Panc1 (cell line): ENCODE results near the gene CREB3L1.

Source experiments
- CTCF ChIP-seq: fragments of 450-650 bp; IDR thresholded peaks from 2 replicates; pipeline ENCODE4 v1.5.1; 2017; ENCODE audit warnings: mild to moderate bottlenecking
- REST ChIP-seq, 2 experiments: IDR thresholded peaks; 2 replicates each; pipeline ENCODE4 v1.6.1; 2011 to 2012; ENCODE audit warnings: low read depth in 2 of 2, control low read depth in 1 of 2, low read length in 1 of 2, mild to moderate bottlenecking in 1 of 2, moderate library complexity in 1 of 2; ENCODE audit not compliant: insufficient read depth in 1 of 2
- SIN3A ChIP-seq: IDR thresholded peaks from 2 replicates; pipeline ENCODE4 v1.6.1; 2012; ENCODE audit warnings: low read depth, mild to moderate bottlenecking, low read length, moderate library complexity, borderline replicate concordance; ENCODE audit not compliant: insufficient read depth

GRCh38 chr11:46357483-46357936 lies 80.0 kb downstream of the CREB3L1 start:
- TF ChIP-seq CTCF (no peak), REST (IDR thresholded peaks at IDR 0.05; ENCODE audit: insufficient read depth in 1 of 2, low read depth in 2 of 2, low read length in 1 of 2) (no peak), SIN3A (no peak)
